Calu3 (cell line): Measurements from ENCODE around the gene MYO18B. TPM values are rescaled to one million over a fixed set of nuclear protein-coding genes. Genes with fewer than 3 reads are reported as not detected.

Source experiments
- BruUV-seq: library from RNA; stranded (reverse); fragments of 400-500 nt; replicated peaks from 2 replicates; lab custom pipeline; 2021; lab: Mats Ljungman, UMichigan
- CTCF ChIA-PET: fragments of 300-600 bp; sonication (Branson Sonifier 250); formaldehyde crosslinking; loops from one replicate; lab custom pipeline; 2022; ENCODE audit warnings: antibody characterized with exemption; lab: Charles Lee
- DNase-seq: peaks from one replicate; pipeline ENCODE4 v3.0.0; 2022
- H3K27ac Mint-ChIP-seq: one replicate; pipeline ENCODE4 v1.8.0; 2022; ENCODE audit warnings: mixed read lengths; ENCODE audit not compliant: unreplicated experiment
- H3K27me3 Mint-ChIP-seq: one replicate; pipeline ENCODE4 v1.8.0; 2022; ENCODE audit warnings: mixed read lengths; ENCODE audit not compliant: unreplicated experiment
- H3K36me3 Mint-ChIP-seq: one replicate; pipeline ENCODE4 v1.8.0; 2022; ENCODE audit warnings: mild to moderate bottlenecking, moderate library complexity, mixed read lengths; ENCODE audit not compliant: insufficient read depth, unreplicated experiment
- H3K4me1 Mint-ChIP-seq: one replicate; pipeline ENCODE4 v1.8.0; 2022; ENCODE audit warnings: mild to moderate bottlenecking, low read depth, mixed read lengths; ENCODE audit not compliant: unreplicated experiment
- H3K4me3 Mint-ChIP-seq: one replicate; pipeline ENCODE4 v1.8.0; 2022; ENCODE audit warnings: mild to moderate bottlenecking, low read depth, moderate library complexity, mixed read lengths; ENCODE audit not compliant: unreplicated experiment
- H3K9me3 Mint-ChIP-seq: one replicate; pipeline ENCODE4 v1.8.0; 2022; ENCODE audit warnings: low read depth, mixed read lengths; ENCODE audit not compliant: unreplicated experiment
- CTCF ChIP-seq: fragments of 200-600 bp; IDR thresholded peaks from one replicate; pipeline ENCODE4 v1.8.0; 2022; ENCODE audit warnings: antibody characterized with exemption; ENCODE audit not compliant: unreplicated experiment
- intact Hi-C: fragments of 100-400 bp; cut with micrococcal nuclease; formaldehyde crosslinking; loops from one replicate; pipeline ENCODE4 v1.10.0; 2022; ENCODE audit not compliant: unreplicated experiment
- total RNA-seq: library from RNA; stranded (reverse); gene quantifications from 2 replicates; pipeline ENCODE4 v1.2.3, GENCODE V29; 2022

Gene MYO18B
- total RNA-seq, 1 experiment from 2014 or later: 0.59 TPM

GRCh38 chr22:25780673-25781072 lies 38.7 kb downstream of the MYO18B start:
- DNase-seq: no peak
- intact Hi-C loops: no loop called here
- no peaks in the 10 kb centered on the region for H3K36me3 Mint-ChIP-seq
- BruUV-seq: no TSS peak
- no peak overlapping the region for H3K27ac Mint-ChIP-seq
- H3K9me3 Mint-ChIP-seq: no peaks in the 10 kb centered on the region
- CTCF ChIA-PET: interaction anchor here (0.6 kb wide), 1 partner anchor 310 kb away, joined by 3 read pairs; no protein-coding TSS in a partner anchor
- TF ChIP-seq CTCF: no peak
- H3K27me3 Mint-ChIP-seq: peaks cover 76% of the 10 kb centered on the region
- no peak overlapping the region for H3K4me3 Mint-ChIP-seq
- H3K4me1 Mint-ChIP-seq: no peaks in the 10 kb centered on the region

- no peaks in the 10 kb centered on the region for H3K4me1 Mint-ChIP-seq
- no peak overlapping the region for H3K4me3 Mint-ChIP-seq
- DNase-seq: no peak
- no peaks in the 10 kb centered on the region for H3K9me3 Mint-ChIP-seq
- no peaks in the 10 kb centered on the region for H3K36me3 Mint-ChIP-seq
- intact Hi-C loops: no loop called here
- TF ChIP-seq CTCF: no peak
- peaks cover 76% of the 10 kb centered on the region for H3K27me3 Mint-ChIP-seq
- H3K27ac Mint-ChIP-seq: no peak overlapping the region
- no TSS peak for BruUV-seq
- CTCF ChIA-PET: interaction anchor here (0.6 kb wide), 1 partner anchor 48 kb away, joined by 7 read pairs; no protein-coding TSS in a partner anchor
Observed at GRCh38 chr22:25781801-25782200, 39.8 kb downstream of the MYO18B start.

- no peak overlapping the region for H3K27ac Mint-ChIP-seq
- H3K4me1 Mint-ChIP-seq: no peaks in the 10 kb centered on the region
- no peak for DNase-seq
- intact Hi-C loops: no loop called here
- BruUV-seq: no TSS peak
- H3K4me3 Mint-ChIP-seq: no peak overlapping the region
- no peaks in the 10 kb centered on the region for H3K36me3 Mint-ChIP-seq
- peaks cover 76% of the 10 kb centered on the region for H3K27me3 Mint-ChIP-seq
- no peaks in the 10 kb centered on the region for H3K9me3 Mint-ChIP-seq
- TF ChIP-seq CTCF: no peak
- CTCF ChIA-PET: no interaction called here
Observed at GRCh38 chr22:25782831-25783230, 40.8 kb downstream of the MYO18B start.

GRCh38 chr22:25783856-25784255 lies 41.9 kb downstream of the MYO18B start:
- H3K27ac Mint-ChIP-seq: no peak overlapping the region
- no peaks in the 10 kb centered on the region for H3K9me3 Mint-ChIP-seq
- no TSS peak for BruUV-seq
- no peaks in the 10 kb centered on the region for H3K4me1 Mint-ChIP-seq
- CTCF ChIA-PET: no interaction called here
- no peak for DNase-seq
- peaks cover 79% of the 10 kb centered on the region for H3K27me3 Mint-ChIP-seq
- TF ChIP-seq CTCF: no peak
- no peak overlapping the region for H3K4me3 Mint-ChIP-seq
- H3K36me3 Mint-ChIP-seq: no peaks in the 10 kb centered on the region
- intact Hi-C loops: no loop called here
